Measurements from ENCODE around the gene RUNX2.

RUNX2 gene

GRCh38 chr6:45476341-45476740, 148.2 kb downstream of the RUNX2 start:
- TF ChIP-seq CTCF (conservative IDR thresholded peaks at IDR 0.05; ENCODE audit: control insufficient read depth, insufficient read depth, low read depth, low read length): no peak
- no peak overlapping the region for H3K4me3 ChIP-seq (ENCODE audit: control insufficient read depth, low read depth, low read length)
- DNase-seq (ENCODE audit: low read depth): no peak

- no peak for DNase-seq (ENCODE audit: low read depth)
- TF ChIP-seq CTCF (conservative IDR thresholded peaks at IDR 0.05; ENCODE audit: control insufficient read depth, insufficient read depth, low read depth, low read length): no peak
- no peak overlapping the region for H3K4me3 ChIP-seq (ENCODE audit: control insufficient read depth, low read depth, low read length)
Measured at GRCh38 chr6:45477278-45477677, 149.1 kb downstream of the RUNX2 start.

- TF ChIP-seq CTCF (conservative IDR thresholded peaks at IDR 0.05; ENCODE audit: control insufficient read depth, insufficient read depth, low read depth, low read length): no peak
- no peak for DNase-seq (ENCODE audit: low read depth)
- no peak overlapping the region for H3K4me3 ChIP-seq (ENCODE audit: control insufficient read depth, low read depth, low read length)
Measured at GRCh38 chr6:45477790-45478189, 149.7 kb downstream of the RUNX2 start.

GRCh38 chr6:45478240-45478639, 150.1 kb downstream of the RUNX2 start:
- peak; percentile 76 for DNase-seq (ENCODE audit: low read depth)
- no peak for TF ChIP-seq CTCF (conservative IDR thresholded peaks at IDR 0.05; ENCODE audit: control insufficient read depth, insufficient read depth, low read depth, low read length)
- H3K4me3 ChIP-seq (ENCODE audit: control insufficient read depth, low read depth, low read length): no peak overlapping the region

GRCh38 chr6:45479834-45480751, 152.0 kb downstream of the RUNX2 start:
- TF ChIP-seq CTCF (conservative IDR thresholded peaks at IDR 0.05; ENCODE audit: control insufficient read depth, insufficient read depth, low read depth, low read length): no peak
- peak; percentile 94 for DNase-seq (ENCODE audit: low read depth)
- no peak overlapping the region for H3K4me3 ChIP-seq (ENCODE audit: control insufficient read depth, low read depth, low read length)

- TF ChIP-seq CTCF (conservative IDR thresholded peaks at IDR 0.05; ENCODE audit: control insufficient read depth, insufficient read depth, low read depth, low read length): no peak
- H3K4me3 ChIP-seq (ENCODE audit: control insufficient read depth, low read depth, low read length): no peak overlapping the region
- no peak for DNase-seq (ENCODE audit: low read depth)
Measured at GRCh38 chr6:45480752-45481415, 152.8 kb downstream of the RUNX2 start.
